RPMI8226 (cell line): Measurements from ENCODE around the gene ARG2.

ENCODE experiments used
- DNase-seq: peaks from one replicate; pipeline ENCODE4 v3.0.0-alpha.2; 2015

The ARG2 gene

GRCh38 chr14:67641902-67642749 is 22.4 kb downstream of the ARG2 start:
- no peak for DNase-seq

GRCh38 chr14:67643713-67644112 is 24.0 kb downstream of the ARG2 start:
- DNase-seq, result no peak

- DNase-seq, result no peak
Observed at GRCh38 chr14:67644428-67644827, 24.7 kb downstream of the ARG2 start.

- DNase-seq, result no peak
Observed at GRCh38 chr14:67645414-67645813, 25.7 kb downstream of the ARG2 start.

GRCh38 chr14:67646131-67646530 is 26.4 kb downstream of the ARG2 start:
- DNase-seq, result no peak

- no peak for DNase-seq
Observed at GRCh38 chr14:67650151-67650550, 30.4 kb downstream of the ARG2 start.

- no peak for DNase-seq
Observed at GRCh38 chr14:67650694-67651093, 31.0 kb downstream of the ARG2 start.

GRCh38 chr14:67652189-67652588 is 32.5 kb downstream of the ARG2 start:
- DNase-seq, result no peak

GRCh38 chr14:67653651-67654280 is 34.0 kb downstream of the ARG2 start:
- no peak for DNase-seq

- DNase-seq, result no peak
Observed at GRCh38 chr14:67663633-67664032, 43.9 kb downstream of the ARG2 start.

- no peak for DNase-seq
Observed at GRCh38 chr14:67665868-67666267, 46.1 kb downstream of the ARG2 start.

- DNase-seq, result peak; percentile 51
Observed at GRCh38 chr14:67666750-67667449, 47.2 kb downstream of the ARG2 start.

- peak; percentile 23 for DNase-seq
Observed at GRCh38 chr14:67668559-67668958, 48.8 kb downstream of the ARG2 start.

GRCh38 chr14:67673451-67673850 is 53.7 kb downstream of the ARG2 start:
- DNase-seq, result no peak

GRCh38 chr14:67674139-67674479 is 54.4 kb downstream of the ARG2 start:
- peak; percentile 41 for DNase-seq

GRCh38 chr14:67674480-67675218 is 54.9 kb downstream of the ARG2 start, which contains the start of gene VTI1B:
VTI1B (minus strand) TSS chr14:67674632; CDS start chr14:67674489, 143 bp downstream.
- peak; percentile 71 for DNase-seq

- no peak for DNase-seq
Observed at GRCh38 chr14:67675219-67675582, 55.5 kb downstream of the ARG2 start.

- no peak for DNase-seq
Observed at GRCh38 chr14:67679006-67679405, 59.3 kb downstream of the ARG2 start.

GRCh38 chr14:67680121-67680602 is 60.4 kb downstream of the ARG2 start:
- no peak for DNase-seq

GRCh38 chr14:67680941-67681340 is 61.2 kb downstream of the ARG2 start:
- DNase-seq, result no peak

- DNase-seq, result no peak
Observed at GRCh38 chr14:67683842-67684241, 64.1 kb downstream of the ARG2 start.

- no peak for DNase-seq
Observed at GRCh38 chr14:67690011-67690410, 70.3 kb downstream of the ARG2 start.

GRCh38 chr14:67694791-67695393 is 75.2 kb downstream of the ARG2 start:
- peak; percentile 77 for DNase-seq
